ENCODE data around the gene CHMP6. TPM values are rescaled to one million over a fixed set of nuclear protein-coding genes. Genes with fewer than 3 reads are reported as not detected.
A peak's percentile ranks its signal among the peaks of the same experiment; 100 is the strongest.

CHMP6 gene
- 17.0 and 18.1 TPM in 2 replicates for total RNA-seq (2012; rRNA removed)

DNA sequence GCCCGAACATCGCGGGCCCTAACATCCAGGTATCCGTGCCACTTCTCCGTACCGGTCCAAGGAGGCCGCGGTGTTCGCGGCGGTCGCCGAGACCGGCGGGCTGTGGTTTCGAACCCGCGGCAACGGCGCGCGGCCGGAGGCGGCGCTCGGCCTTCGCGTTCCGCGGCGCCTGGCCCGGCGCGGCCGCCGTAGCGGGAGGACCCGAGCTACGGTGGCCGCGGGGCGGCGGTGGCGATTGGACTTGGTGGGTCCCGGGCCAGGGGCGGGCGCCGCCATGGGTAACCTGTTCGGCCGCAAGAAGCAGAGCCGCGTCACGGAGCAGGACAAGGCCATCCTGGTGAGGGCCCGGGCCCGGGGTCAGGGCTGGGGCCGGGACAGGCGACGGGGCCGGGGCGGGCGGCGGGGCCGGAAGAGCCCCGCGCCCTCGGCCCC is at the start of gene CHMP6:
Gene CHMP6 (plus strand): TSS at position 197 of the 432 bp plus-strand sequence. CDS start 78 bp downstream, at position 275.
- peak within 1 kb of the TSS; percentile 99 for H3K4me2 ChIP-seq (ENCODE audit: low read length)
- peak within 1 kb of the TSS; percentile 94 for H3K4me3 ChIP-seq (ENCODE audit: low read length)
- H3K4me1 ChIP-seq (ENCODE audit: control insufficient read depth, insufficient read depth, low read length) = peaks cover 25% of the 10 kb centered on the region

DNA sequence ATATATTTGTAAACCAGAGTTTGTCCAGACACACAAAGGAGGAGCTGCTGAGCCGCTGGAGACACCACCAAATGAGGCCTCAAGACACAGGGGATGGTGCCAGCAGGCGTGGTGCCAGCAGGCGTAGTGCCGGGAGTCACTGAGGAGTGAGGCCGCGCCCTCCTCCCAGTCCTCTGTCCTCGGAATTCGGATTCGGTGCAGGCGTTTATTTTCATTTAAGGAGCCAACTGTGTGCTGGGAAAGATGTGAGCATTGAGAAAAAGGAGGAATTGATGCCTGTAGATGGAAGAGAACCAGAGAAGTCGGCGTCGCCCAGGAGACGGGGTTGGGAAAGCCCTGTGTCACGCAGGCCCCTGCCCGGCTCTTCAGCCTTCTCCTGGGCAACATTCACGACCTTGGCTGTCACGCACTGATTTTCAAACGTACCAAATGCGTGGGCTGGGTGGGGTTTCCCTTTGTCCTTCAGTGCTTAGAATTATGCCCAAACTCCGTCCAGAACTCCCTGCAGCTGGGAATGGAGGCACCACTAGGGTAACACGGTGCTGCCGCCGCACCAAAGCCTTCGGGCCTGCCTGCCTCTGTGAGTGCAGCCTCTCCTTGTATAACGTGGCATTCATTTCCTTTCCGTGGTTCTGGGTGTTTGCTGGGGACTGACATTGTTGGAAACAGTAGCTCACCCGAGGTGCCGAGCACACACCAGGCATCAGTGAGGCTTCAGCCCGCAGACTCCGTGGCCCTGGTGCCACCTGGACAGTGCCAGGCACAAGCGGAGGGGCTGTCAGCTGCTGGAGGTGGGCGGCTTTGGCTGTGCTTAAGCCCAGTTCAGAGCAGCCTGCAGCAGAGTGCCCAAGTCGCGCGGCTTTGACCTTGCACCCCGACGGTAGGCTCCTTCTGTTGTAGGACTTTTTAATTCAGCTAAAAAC is 49.0 kb upstream of the CHMP6 start:
- Histone ChIP-seq H3K36me3 (ENCODE audit: insufficient read depth, low read length) (peaks cover 14% of the 10 kb centered on the region), H3K27me3 (ENCODE audit: control insufficient read depth, insufficient read depth, low read length) (no peaks in the 10 kb centered on the region), H3K9me3 (replicated peaks; ENCODE audit: low read length) (no peaks in the 10 kb centered on the region), H3K9ac (ENCODE audit: low read depth, low read length) (no peak overlapping the region), H3K4me1 (ENCODE audit: control insufficient read depth, insufficient read depth, low read length) (peaks cover 14% of the 10 kb centered on the region), H3K4me2 (ENCODE audit: low read length) (peak overlapping the region; percentile 40), H3K4me3 (ENCODE audit: low read length) (no peak overlapping the region)

More for the DNA sequence above, at the start of gene CHMP6:
- H3K9me3 ChIP-seq (replicated peaks; ENCODE audit: low read length) = no peaks in the 10 kb centered on the region
- peak within 1 kb of the TSS; percentile 98 for H3K9ac ChIP-seq (ENCODE audit: low read depth, low read length)
- no peaks in the 10 kb centered on the region for H3K27me3 ChIP-seq (ENCODE audit: control insufficient read depth, insufficient read depth, low read length)
- H3K36me3 ChIP-seq (ENCODE audit: insufficient read depth, low read length) = peaks cover 13% of the 10 kb centered on the region

DNA sequence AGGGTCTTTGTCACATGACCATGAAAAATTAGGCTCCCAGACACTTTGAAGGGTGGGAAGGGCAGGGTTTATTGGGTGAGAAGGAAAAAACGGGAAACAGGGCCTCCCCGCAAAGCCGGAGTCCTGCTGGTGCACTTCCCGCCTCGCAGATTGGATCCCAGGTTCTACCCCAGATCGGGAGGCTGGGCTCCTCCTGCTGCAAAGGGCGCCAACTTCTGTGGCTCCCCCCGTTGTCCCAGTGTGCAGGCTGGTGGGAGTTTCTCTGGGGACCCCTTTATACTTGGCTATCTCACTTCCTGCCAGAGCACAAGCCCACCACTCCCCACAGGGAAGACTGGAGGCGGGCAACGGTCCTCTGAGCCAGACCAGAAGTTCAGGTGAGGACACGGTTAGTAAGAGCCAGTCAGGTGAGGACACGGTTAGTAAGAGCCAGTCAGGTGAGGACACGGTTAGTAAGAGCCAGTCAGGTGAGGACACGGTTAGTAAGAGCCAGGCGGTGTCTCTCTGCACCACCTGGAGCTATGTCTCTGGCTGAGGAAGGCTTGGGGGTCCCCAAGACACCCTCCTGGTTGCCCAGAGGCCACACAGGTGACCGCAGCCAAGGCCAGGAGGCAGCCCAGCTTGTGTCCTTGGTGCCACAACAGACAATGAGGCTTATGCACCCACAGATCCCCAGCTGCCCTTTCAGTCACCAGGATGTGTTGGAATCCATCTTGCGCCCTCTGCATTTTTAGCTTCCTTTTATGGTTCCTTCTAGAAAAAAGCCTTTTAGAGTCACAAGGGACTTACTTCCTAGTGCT is 48.1 kb upstream of the CHMP6 start:
- Histone ChIP-seq H3K27me3 (ENCODE audit: control insufficient read depth, insufficient read depth, low read length) (no peaks in the 10 kb centered on the region), H3K4me1 (ENCODE audit: control insufficient read depth, insufficient read depth, low read length) (peaks cover 14% of the 10 kb centered on the region), H3K4me2 (ENCODE audit: low read length) (no peak overlapping the region), H3K4me3 (ENCODE audit: low read length) (no peak overlapping the region), H3K9me3 (replicated peaks; ENCODE audit: low read length) (no peaks in the 10 kb centered on the region), H3K9ac (ENCODE audit: low read depth, low read length) (no peak overlapping the region), H3K36me3 (ENCODE audit: insufficient read depth, low read length) (peaks cover 16% of the 10 kb centered on the region)

DNA sequence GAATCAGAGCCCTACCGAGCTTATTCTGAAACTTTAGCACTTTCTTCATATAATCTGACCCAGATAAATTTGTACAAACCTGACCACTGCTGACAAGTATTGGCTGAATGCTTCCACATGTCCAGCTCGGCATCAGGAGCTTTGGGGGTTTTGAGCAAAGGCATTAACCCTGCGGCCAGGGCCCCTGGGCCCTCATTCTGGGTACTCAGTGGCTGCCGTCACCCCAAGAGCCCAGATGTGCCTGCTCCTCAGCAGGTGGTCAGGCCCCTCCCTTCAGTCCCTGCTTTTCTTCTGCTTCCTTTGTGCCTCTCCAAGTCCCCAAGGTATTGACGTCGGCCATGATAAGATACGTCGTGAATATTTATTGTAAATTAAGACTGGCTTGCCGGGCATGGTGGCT is 47.3 kb upstream of the CHMP6 start:
- Histone ChIP-seq H3K4me2 (ENCODE audit: low read length) (no peak overlapping the region), H3K36me3 (ENCODE audit: insufficient read depth, low read length) (peaks cover 16% of the 10 kb centered on the region), H3K9me3 (replicated peaks; ENCODE audit: low read length) (no peaks in the 10 kb centered on the region), H3K27me3 (ENCODE audit: control insufficient read depth, insufficient read depth, low read length) (no peaks in the 10 kb centered on the region), H3K4me3 (ENCODE audit: low read length) (no peak overlapping the region), H3K9ac (ENCODE audit: low read depth, low read length) (no peak overlapping the region), H3K4me1 (ENCODE audit: control insufficient read depth, insufficient read depth, low read length) (peaks cover 14% of the 10 kb centered on the region)

DNA sequence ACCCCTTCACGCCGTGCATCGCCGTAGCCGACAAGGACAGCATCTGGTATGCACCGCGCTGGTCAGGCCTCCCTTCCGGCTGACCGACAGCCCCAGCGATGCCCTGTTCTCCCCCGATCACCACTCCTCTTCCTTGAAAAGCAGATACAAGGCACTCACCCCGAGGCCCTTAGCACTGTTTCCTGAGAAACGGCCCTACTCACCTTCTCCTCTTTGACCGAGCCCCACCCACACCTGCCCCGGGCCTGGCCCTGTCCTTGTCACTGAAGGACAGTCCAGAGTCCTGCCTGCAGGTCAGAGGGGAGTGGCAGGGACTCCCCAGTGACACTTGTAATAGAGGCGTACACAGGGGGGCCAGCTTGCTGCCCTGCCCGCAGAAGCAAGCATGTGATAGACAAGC is 45.9 kb upstream of the CHMP6 start:
- Histone ChIP-seq H3K9me3 (replicated peaks; ENCODE audit: low read length) (no peaks in the 10 kb centered on the region), H3K27me3 (ENCODE audit: control insufficient read depth, insufficient read depth, low read length) (no peaks in the 10 kb centered on the region), H3K36me3 (ENCODE audit: insufficient read depth, low read length) (peaks cover 16% of the 10 kb centered on the region), H3K4me2 (ENCODE audit: low read length) (no peak overlapping the region), H3K9ac (ENCODE audit: low read depth, low read length) (no peak overlapping the region), H3K4me1 (ENCODE audit: control insufficient read depth, insufficient read depth, low read length) (peaks cover 14% of the 10 kb centered on the region), H3K4me3 (ENCODE audit: low read length) (no peak overlapping the region)

DNA sequence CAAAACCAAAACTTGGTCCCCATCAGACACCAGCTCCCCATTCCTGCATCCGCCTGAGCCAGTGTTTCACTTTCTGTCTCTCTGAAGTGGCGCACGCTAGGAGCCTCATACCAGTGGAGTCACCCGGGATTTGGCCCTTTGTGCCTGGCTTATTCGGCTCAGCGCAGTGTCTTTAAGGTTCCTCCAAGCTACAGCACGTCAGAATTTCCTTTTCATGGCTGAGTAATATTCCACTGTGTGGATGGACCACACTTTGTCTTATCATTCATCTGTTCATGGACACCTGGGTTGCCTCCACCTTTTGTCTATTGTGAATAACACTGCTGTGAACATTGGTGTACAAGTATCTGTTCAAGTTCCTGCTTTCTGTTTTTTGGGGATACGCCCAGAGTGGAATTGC is 45.2 kb upstream of the CHMP6 start:
- Histone ChIP-seq H3K4me2 (ENCODE audit: low read length) (no peak overlapping the region), H3K4me1 (ENCODE audit: control insufficient read depth, insufficient read depth, low read length) (peaks cover 14% of the 10 kb centered on the region), H3K9ac (ENCODE audit: low read depth, low read length) (no peak overlapping the region), H3K36me3 (ENCODE audit: insufficient read depth, low read length) (peaks cover 21% of the 10 kb centered on the region), H3K27me3 (ENCODE audit: control insufficient read depth, insufficient read depth, low read length) (no peaks in the 10 kb centered on the region), H3K9me3 (replicated peaks; ENCODE audit: low read length) (no peaks in the 10 kb centered on the region), H3K4me3 (ENCODE audit: low read length) (no peak overlapping the region)

DNA sequence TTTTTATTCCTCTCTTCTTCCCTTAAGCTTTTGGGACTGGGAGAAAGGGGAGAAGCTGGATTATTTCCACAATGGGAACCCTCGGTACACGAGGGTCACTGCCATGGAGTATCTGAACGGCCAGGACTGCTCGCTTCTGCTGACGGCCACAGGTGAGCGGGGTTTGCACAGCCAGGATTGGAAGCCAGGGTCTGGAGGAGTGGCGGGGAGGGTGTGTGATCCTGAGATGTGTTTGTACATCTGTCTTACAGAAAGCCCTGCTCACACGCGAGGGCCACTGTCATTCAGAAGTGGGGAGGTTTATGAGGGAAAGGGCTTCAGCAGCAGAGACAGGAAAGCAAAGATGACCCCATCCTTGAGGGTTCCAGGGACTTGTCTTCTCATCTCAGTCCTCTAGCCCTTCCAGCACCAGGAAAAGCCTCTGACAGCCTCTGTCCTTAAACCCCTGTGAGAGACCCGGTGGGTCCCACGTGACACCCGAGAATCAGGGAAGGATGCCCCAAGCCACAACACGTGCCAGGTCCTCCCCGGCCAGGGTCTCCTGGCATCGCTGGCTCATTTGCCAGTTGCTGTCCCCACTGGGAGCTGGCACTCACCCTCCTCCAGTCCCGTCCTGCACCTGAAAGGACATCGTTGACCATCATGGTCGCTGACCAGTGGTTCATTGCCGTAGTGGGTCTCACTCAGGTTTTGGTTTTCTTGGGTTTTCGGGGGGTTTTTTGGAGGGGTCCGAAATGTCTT is 44.3 kb upstream of the CHMP6 start:
- no peaks in the 10 kb centered on the region for H3K9me3 ChIP-seq (replicated peaks; ENCODE audit: low read length)
- no peak overlapping the region for H3K4me2 ChIP-seq (ENCODE audit: low read length)
- no peak overlapping the region for H3K9ac ChIP-seq (ENCODE audit: low read depth, low read length)
- H3K4me3 ChIP-seq (ENCODE audit: low read length) = no peak overlapping the region
- H3K4me1 ChIP-seq (ENCODE audit: control insufficient read depth, insufficient read depth, low read length) = peaks cover 7% of the 10 kb centered on the region
- H3K27me3 ChIP-seq (ENCODE audit: control insufficient read depth, insufficient read depth, low read length) = no peaks in the 10 kb centered on the region
- H3K36me3 ChIP-seq (ENCODE audit: insufficient read depth, low read length) = peaks cover 26% of the 10 kb centered on the region

DNA sequence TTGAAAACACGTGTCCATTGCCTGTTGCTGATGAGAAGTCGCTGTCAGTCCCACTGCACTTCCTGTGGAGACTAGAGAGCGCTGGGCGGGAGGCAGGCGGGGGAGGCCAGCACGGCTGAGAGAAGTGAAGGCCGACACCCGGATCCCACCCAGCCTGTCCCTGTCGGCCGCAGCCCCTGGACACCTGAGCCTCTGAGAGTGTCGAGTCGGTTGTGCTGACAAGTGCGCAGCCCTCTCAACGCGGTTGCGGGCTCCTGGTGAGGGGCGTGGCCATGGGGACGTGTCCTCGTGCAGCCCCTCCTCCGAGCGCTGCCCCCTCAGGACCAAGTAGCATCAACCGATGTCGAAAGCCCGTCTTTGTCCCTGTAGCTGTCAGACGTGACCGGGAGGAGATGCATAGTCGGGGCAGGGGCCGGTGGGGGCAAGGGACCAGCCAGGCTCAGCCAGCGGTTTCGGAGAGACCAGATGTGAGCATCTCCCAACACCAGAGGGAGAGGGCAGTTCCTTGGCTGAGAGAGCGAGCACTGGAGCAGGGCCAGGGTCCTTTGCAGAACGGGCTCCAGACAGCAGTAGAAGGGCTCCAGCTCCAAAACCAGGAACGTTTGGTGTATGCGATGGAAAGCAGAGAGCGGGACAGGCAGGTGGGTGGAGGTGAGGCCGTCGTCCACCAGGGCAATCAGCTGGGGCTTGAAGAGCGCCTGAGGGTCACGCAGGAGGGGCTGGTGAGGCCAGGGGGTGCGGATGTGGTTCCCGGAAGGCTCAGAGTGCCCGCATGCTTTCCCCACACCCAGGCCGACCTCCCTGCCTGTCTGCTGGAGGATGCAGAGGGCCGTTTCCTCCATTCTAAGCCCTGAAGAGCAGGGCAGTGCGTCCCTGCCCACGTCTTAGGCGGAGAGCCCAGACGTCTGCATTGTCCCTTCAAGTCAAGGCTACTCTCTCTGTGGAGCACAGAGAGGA is 43.3 kb upstream of the CHMP6 start:
- H3K4me1 ChIP-seq (ENCODE audit: control insufficient read depth, insufficient read depth, low read length) = no peaks in the 10 kb centered on the region
- no peaks in the 10 kb centered on the region for H3K9me3 ChIP-seq (replicated peaks; ENCODE audit: low read length)
- H3K36me3 ChIP-seq (ENCODE audit: insufficient read depth, low read length) = peaks cover 27% of the 10 kb centered on the region
- H3K4me2 ChIP-seq (ENCODE audit: low read length) = no peak overlapping the region
- no peak overlapping the region for H3K4me3 ChIP-seq (ENCODE audit: low read length)
- no peaks in the 10 kb centered on the region for H3K27me3 ChIP-seq (ENCODE audit: control insufficient read depth, insufficient read depth, low read length)
- H3K9ac ChIP-seq (ENCODE audit: low read depth, low read length) = no peak overlapping the region

DNA sequence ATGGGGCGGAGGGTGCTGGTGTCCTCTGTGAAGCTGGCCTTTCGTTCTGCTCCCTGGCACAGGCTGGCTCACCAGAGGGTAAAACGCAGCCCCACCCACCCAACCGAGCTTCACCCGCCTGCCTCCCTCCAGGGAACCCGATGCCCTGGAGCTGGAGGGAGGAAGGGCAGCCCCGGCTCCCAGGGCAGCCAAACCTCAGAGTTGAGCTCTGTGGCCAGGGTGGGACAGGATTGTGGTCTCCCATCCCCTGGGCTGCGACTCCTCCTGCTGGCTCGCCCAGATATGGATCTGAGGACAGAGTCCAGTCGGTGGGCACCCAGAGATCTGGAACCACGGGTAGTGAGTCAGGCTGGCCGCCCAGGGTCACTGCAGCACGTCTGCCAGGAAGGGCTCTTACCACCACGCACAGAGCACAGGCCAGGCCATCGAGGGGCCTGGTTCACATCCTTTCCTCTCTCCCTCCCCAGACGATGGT is 42.6 kb upstream of the CHMP6 start:
- Histone ChIP-seq H3K36me3 (ENCODE audit: insufficient read depth, low read length) (peaks cover 27% of the 10 kb centered on the region), H3K4me3 (ENCODE audit: low read length) (no peak overlapping the region), H3K27me3 (ENCODE audit: control insufficient read depth, insufficient read depth, low read length) (no peaks in the 10 kb centered on the region), H3K4me2 (ENCODE audit: low read length) (no peak overlapping the region), H3K4me1 (ENCODE audit: control insufficient read depth, insufficient read depth, low read length) (no peaks in the 10 kb centered on the region), H3K9ac (ENCODE audit: low read depth, low read length) (no peak overlapping the region), H3K9me3 (replicated peaks; ENCODE audit: low read length) (no peaks in the 10 kb centered on the region)
